Stimulated activated naive CD8-positive, alpha-beta T cell treated with anti-CD3 and anti-CD28 coated beads, Interleukin-15, Interleukin-2, amounts not matched to agents 100 U/mL and 50 U/mL, for 24 hours (primary cell): ENCODE data around the gene MAGEA1.
A peak's percentile ranks its signal among the peaks of the same experiment; 100 is the strongest.
"Not testable (repeated sequence)": the region's sequence is repeated elsewhere in the genome, so short reads cannot be mapped to it uniquely, and the experiment has no call there.

Experiments used
- ATAC-seq: fragments of 150-1000 bp; cut with Tn5 transposase; one replicate; pipeline ENCODE4 v1.10.0; 2021
- DNase-seq: peaks from one replicate; pipeline ENCODE4 v3.0.0; 2021

Gene MAGEA1, protein sequence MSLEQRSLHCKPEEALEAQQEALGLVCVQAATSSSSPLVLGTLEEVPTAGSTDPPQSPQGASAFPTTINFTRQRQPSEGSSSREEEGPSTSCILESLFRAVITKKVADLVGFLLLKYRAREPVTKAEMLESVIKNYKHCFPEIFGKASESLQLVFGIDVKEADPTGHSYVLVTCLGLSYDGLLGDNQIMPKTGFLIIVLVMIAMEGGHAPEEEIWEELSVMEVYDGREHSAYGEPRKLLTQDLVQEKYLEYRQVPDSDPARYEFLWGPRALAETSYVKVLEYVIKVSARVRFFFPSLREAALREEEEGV

DNA sequence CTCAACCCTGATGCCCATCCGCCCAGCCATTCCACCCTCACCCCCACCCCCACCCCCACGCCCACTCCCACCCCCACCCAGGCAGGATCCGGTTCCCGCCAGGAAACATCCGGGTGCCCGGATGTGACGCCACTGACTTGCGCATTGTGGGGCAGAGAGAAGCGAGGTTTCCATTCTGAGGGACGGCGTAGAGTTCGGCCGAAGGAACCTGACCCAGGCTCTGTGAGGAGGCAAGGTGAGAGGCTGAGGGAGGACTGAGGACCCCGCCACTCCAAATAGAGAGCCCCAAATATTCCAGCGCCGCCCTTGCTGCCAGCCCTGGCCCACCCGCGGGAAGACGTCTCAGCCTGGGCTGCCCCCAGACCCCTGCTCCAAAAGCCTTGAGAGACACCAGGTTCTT lies at the start of gene MAGEA1:
Gene MAGEA1 (plus strand): TSS at position 154 of the 400 bp plus-strand sequence. CDS start 3,106 bp downstream, outside the sequence.
- ATAC-seq (no peak), DNase-seq (no peak)

DNA sequence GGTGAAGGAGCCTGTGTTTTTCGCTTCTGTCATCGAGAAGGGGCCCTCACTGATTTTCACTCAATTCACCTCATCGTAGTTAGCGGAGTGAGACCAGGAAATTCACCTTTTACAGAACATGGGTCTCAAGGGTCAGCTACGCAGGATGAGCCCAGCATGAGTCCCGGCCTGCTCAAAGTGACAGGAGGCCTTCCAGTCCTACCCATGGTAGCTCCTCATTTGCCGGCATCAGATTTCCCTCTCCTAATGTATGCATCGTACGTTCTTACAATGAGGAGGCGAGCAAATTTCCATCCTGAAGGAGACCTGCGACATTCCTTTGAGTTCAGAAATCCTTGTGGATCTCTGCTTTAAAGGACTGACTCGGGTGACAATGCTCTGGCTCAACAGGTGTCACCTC lies 46.2 kb upstream of the MAGEA1 start:
- ATAC-seq, DNase-seq: not testable (repeated sequence)

DNA sequence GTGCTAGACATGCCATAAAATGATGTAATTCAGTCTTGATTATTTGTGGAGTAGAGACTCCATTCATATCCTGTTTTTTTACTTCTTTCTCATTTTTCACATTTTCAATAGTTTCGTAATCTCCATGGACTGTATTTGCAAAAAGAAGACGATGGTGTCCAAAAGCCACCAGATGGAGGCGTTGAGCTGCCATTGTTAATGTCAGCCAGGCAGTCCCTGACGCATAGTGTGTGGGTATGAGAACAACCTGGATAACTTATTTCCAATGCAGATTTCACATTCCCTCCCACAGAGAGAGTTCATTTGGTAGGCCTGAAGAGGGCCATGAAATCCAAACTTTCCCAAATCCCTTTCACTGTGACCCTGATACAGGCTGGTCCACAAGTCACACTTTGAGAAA lies 40.0 kb upstream of the MAGEA1 start:
- DNase-seq, ATAC-seq: not testable (repeated sequence)

DNA sequence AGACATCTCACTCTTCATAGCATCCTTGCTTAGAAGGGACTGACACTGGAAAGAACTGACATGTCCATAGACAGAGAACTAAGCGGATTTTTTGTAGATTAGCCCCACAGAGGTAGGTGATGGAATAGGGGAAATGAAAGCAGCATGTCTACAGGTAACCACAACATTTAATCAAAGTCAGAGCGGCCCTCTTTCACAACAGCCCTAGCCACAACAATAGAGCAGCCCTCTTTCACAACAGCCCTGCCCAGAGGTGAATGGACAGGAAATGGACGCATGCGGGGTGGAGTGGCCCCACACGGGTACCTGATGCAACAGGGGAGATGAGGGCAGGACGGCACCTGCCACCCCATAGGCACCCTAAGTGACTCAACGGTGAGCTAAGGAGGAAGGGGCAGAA lies 32.8 kb upstream of the MAGEA1 start:
- not testable (repeated sequence) for DNase-seq, ATAC-seq

DNA sequence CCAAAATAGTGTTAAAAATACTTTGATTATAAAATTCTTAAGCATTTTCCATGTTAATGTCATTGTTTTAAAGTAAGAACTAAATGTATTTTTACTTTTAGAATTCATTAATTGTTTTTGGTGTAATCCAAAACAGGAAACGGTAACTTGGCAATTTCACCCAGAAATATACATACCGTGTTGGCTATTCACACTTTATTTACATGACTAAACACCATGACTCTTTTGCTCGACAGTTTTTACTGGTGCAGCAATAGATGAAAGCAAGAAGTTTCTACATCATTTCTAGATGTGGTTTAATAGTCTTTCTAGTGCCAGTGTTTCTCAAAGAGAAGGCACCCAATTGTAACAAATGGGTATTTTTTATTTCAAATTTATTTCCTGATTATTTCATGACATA lies 25.6 kb upstream of the MAGEA1 start:
- DNase-seq (no peak), ATAC-seq (no peak)

DNA sequence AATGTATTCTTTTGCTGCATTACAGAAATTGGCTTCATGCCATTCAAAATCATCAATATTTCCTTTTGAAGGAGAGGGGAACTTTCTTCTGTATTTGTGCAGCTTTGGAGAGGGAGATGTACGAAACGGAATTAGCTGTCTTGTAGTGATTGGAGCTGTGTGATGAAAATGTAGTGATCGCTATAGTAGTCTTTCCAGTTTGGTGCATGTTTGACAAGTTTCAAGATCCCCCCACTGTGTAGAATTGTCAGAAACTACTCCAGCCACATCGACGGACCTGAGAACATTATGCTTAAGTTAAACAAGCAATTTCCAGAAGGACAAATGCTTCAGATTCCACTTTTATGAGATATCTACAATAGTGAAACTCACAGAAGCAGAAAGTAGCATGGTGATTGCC lies 21.6 kb upstream of the MAGEA1 start:
- ATAC-seq (no peak), DNase-seq (no peak)

DNA sequence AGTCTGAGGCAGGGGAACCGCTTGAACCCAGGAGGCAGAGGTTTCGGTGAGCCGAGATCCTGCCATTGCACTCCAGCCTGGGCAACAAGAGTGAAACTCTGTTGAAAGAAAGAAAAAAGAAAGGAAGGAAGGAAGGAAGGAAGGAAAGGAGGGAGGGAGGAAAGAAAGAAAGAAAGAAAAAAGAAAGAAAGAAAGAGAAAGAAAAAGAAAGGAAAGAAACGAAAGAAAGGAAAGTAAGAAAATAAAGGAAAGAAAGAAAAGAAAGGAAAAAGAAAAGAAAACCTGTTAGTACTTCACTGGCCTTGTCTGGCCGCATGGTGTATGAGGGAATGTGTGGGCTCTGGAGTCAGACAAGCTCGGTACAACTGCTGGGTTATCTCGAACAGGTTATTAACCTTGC lies 20.8 kb upstream of the MAGEA1 start:
- DNase-seq: no peak
- ATAC-seq: no peak

DNA sequence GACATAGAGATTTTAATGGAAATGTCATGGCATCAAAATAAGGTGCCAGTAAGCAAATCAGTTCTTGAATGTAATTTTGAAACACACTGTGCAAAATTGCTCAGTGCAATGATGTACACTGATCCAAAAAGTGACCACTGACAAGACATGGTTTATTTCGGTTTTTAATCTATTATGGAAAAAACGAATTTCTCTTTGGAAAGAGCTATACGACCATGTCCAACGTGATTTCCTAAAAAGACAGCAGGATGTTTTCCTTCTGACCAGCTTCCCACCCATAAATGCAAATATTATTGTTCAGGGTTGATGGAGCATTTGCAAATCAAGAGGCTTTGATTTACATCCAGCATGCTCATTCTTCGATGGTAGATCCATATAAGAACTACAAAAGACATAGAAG lies 17.1 kb upstream of the MAGEA1 start:
- no peak for ATAC-seq

DNA sequence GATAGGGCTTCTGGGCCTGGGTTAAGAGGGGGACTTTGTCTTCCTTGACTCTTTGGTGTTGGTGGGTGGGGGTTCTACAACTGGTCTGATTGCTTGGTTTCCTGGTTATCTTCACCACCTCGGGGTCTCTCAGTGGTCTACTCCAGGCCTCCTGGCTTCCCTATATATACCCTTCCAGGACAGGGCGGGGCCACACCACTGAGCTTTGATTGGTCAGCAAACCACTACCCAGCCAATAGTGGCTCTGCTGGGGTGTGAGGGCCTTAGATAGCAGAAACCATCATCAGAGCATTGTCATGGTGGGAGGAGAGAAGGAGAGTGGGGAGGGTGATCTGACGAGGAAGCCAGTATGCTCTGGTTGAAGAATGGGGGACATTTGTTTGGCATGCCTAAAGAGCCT lies 14.4 kb upstream of the MAGEA1 start:
- DNase-seq (no peak), ATAC-seq (no peak)

More for the DNA sequence above, 17.1 kb upstream of the MAGEA1 start:
- no peak for DNase-seq

DNA sequence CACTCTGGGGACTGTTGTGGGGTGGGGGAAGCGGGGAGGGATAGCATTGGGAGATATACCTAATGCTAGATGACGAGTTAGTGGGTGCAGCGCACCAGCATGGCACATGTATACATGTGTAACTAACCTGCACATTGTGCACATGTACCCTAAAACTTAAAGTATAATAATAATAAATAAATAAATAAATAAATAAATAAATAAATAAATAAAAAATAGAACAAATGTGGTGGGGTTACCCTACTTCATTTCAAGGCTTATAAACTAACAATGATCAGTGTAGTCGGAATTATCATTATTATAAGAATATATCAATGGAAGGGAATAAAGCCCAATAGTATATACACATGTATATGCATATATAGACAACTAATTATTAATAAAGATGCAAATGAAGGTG lies 10.7 kb upstream of the MAGEA1 start:
- ATAC-seq, DNase-seq: not testable (repeated sequence)

DNA sequence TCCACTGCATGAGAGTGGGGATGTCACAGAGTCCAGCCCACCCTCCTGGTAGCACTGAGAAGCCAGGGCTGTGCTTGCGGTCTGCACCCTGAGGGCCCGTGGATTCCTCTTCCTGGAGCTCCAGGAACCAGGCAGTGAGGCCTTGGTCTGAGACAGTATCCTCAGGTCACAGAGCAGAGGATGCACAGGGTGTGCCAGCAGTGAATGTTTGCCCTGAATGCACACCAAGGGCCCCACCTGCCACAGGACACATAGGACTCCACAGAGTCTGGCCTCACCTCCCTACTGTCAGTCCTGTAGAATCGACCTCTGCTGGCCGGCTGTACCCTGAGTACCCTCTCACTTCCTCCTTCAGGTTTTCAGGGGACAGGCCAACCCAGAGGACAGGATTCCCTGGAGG lies 2.7 kb downstream of the MAGEA1 start:
- ATAC-seq: no peak
- DNase-seq: no peak

DNA sequence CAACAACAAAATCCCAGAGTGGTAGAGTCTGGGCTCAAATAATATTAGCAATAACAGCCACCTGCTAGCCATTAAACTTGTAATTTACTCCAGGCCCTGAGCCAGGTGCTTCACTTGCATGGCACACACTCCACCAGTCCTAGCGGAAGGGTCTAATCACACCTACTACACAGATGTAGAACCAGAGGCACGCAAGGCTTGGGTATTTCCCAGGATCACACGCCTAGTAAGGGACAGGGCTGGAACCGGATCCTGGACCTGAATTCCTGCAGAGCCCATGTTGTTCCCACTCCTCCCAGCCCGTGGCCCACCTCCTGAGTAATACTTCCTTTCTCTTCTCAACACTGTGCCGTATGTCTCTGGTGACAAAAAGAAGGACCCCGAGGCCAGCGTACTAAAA lies 5.7 kb downstream of the MAGEA1 start:
- DNase-seq (no peak), ATAC-seq (no peak)

DNA sequence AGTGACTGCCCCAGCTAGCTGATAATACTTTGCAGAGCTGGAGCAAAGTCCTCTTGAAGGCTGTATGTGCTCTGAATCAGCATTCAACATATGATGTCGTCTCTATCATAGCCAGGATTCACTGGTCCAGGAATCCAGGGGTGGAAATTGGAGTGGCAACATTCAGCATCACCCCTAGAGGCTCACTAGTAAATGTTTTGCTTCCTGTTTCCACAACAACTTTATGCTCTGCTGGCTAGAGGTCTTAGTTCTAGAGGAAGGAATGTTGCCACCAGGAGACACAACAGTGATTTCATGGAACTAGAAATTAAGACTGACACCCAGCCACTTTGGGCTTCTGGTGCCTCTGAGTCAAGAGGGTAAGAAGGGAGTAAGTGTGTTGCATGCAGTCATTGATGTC lies 11.3 kb downstream of the MAGEA1 start:
- ATAC-seq (no peak), DNase-seq (no peak)

DNA sequence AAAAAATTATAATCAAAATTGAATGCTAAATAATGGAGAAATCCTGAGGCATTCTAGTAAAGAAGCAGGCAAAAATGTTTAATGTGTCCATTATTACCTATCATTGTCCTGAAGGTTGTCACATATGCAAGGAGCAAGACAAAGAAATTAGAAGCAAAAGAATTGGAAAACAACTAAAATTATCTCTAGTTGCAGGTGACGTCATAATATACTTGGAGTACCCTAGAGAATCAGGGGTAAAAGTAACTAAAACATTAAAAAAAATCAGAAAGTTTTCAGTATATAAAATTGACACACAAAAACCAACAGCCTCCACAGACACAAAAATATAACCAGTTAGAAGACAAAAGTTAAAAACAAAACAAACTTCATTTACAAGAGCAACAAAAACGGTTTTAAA lies 21.4 kb downstream of the MAGEA1 start:
- DNase-seq (no peak), ATAC-seq (no peak)

DNA sequence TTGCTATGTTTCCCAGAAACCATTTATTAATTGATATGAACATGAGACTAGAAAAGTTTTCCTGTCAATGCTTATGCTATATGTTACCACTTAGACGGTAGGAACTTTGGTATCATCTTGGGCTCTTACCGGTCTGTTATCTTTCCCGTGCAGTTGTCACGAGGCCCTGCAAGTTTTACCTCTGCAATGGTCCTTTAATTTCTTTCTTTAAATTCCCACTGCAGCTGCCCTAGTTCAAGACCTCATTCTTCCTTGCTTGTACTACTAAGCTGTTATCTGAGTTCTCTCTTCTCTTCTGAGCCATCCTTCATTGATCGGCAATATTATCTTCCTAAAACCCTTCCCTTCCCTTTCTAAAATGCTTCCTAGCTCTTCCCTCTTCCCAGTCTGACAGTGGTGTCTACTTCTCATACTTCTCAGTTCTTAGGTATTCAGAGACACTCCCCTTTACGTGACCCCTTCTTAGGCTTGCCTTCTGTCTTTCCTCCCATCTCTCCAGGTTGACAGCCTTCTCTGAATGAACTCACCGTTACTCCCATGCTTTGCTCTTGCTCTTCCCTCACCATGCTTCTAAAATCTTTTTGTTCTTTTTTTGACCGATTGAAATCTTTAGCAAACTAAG lies 27.5 kb downstream of the MAGEA1 start:
- no peak for ATAC-seq
- no peak for DNase-seq

DNA sequence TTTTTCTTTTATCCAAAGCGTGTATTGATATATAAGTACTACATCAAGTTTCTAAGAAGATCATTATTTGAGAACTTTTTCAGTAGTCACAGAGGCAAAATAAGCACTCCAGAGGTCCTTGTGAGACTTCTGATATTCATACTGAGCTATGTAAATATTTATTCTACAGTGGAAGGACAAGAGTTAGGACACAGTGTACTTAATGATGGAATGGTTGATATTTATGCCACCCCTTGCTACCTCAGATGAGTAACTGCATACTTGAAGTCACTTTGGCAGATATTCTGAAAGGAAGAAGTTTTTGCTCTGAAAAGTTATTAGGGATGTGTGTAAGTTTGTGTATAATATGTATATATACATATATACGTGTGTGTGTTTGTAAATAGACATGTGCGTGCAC lies 30.3 kb downstream of the MAGEA1 start:
- no peak for DNase-seq
- no peak for ATAC-seq

DNA sequence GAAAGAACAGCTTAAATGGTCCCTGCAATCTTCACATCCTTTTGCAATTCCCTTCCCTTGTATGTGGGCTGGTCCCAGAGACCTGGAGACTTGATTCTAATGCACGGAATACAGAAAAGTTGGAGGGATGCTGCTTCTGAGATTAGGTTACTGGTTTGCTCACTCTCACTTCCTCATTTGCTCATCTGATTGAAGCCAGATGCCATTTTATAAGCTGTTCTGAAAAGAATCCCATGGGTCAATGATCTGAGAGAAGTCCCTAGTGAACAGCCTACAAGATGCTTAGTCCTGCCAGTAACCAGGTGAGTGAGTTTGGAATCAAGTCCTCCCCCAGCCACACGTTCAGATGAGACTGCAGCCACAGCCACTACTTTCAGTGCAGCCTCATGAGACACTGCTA lies 35.9 kb downstream of the MAGEA1 start:
- DNase-seq (no peak), ATAC-seq (no peak)

DNA sequence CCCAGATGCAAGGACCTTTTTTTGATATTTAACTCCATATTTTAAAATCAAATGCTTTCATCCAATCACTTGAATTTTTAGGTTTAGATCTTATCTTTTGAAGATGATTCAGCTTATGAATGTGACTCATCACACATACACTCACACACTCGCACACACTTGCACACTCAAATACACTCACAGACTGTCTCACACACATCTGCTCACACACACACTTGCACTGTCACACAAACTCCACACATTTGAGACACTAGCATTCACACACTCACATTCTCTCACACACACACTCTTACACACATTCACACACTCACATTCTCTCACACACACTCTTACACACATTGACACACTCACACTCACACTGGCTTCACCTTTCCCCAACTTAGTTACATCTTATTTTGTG lies 37.8 kb downstream of the MAGEA1 start:
- ATAC-seq (no peak), DNase-seq (no peak)

DNA sequence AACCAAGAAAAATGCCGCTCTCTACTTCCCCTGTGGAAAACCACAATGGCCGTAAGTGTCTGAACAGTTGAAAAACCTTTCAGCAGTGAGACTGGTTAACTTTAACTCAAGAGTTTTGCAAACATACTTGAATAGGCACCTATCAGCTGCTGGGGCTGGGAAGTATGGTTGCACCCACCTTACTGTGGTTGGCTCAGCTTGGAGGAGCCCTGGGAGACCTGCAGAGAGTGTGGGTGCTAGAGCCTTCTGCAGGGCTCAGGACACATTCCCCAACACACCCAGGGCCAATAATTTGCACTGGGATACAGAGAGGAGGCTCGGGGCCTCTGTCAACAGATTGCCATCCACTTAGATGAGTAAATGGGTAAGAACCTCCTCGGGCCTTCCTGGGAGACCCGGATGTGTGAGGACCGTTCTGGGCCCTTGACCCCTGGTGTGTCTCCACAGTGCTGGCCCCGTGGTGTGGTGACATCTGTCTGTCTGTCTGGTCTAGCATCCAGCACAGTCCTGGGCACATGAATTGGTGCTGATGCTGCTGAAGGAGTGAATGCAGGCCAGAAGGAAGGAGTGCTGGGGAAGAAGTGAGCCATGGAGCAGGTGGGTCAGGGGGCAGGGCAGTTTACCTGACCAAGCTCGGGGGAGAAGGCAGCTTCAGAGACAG lies 46.5 kb downstream of the MAGEA1 start:
- ATAC-seq (no peak), DNase-seq (no peak)

DNA sequence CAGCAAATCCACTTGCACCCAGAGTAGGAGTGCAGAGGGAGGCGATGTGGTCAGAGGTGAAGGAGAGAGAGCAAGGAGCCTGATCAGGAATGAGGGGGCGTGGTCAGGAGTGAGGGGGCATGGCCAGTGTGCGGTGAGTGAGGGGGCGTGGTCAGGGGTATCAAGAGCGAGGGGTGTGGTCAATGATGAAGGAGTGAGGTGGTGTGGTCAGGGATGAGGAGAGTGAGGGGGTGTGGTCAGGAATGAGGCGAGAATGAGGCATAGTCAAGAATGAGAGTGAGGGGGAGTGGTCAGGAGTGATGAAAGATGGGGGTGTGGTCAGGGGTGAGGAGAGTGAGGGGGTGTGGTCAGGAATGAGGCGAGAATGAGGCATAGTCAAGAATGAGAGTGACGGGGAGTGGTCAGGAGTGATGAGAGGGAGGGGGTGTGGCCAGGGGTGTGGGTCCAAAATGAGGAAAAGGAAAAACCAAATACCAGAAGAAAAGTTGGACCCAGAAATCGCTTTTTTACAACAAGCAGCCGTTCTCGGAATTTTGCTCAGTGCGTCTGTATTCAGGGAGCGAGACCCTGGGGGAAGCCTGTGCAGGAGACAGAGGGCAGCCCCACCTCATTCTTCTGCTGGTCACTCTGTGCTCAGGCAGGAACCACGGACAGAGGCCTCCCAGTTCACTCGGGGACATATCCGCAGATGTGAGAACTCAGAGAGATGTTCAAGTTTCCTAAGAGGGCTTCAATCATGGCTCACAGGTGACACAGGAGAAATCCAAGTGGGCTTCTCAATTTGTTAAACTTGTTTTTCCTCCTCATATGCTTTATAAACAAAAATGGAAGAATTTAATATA lies 47.5 kb downstream of the MAGEA1 start:
- DNase-seq: peak; percentile 6
- peak; percentile 28 for ATAC-seq
